ENCODE results near the gene WNT1.
A peak's percentile ranks its signal among the peaks of the same experiment; 100 is the strongest.

The WNT1 gene

DNA sequence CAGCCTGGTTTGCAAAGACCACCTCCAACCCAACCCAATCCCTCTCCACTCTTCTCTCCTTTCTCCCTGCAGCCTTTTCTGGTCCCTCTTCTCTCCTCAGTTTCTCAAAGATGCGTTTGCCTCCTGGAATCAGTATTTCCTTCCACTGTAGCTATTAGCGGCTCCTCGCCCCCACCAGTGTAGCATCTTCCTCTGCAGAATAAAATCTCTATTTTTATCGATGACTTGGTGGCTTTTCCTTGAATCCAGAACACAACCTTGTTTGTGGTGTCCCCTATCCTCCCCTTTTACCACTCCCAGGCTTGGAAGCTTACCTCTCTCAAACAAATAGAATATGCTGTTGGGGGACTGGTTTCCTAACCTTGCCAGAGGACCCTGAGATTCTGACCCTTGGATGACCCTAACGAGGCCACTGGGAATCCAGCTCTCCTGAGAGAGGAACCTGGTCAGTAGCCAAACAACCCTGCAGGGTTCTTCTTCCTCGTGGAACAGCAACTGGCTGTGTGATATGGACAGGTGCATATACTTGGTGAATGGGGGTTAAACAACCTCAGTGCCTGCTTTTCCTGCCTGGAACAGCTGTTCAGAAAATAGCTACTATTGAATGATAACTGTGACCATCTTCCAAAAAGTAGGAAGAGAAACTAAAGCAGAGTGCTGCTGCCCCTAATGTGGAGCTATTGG, 4.4 kb downstream of the WNT1 start:
- no peak for DNase-seq

- no peak for DNase-seq
These were observed 7.4 kb downstream of the WNT1 start for GRCh38 chr12:48985475-48985897.

- DNase-seq: no peak
These were observed 7.8 kb downstream of the WNT1 start for GRCh38 chr12:48985901-48986300.

DNA sequence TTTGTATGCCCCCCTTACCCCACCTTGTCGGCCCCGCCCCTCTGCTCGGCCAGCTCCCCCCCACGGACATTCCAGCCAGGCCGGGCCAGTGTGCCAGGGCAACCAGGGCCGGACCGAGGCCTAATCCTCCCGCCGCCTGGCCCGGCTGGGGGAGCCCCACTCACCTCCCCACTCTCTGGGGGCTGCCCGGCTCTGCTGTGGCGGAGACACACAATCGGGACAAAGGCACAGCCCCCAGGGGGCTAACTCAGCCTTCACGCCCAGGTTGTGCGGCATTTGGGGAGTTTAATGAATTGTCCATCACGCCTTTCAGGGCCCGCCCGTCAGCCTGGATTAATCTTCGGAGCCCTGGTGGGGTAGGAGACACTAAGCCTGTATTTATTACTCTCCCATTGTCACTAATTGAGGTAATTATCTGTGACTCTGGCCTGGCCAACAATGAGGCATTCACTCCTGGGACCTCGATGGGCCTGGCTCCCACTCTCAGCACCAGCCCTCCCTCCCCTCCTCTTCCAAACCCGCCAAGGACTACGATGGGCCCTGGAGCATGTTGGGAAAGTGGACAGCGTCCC, 8.7 kb downstream of the WNT1 start:
- DNase-seq: no peak

GRCh38 chr12:48988030-48988649, 10.0 kb downstream of the WNT1 start:
- DNase-seq: no peak

GRCh38 chr12:48990552-48990951, 12.4 kb downstream of the WNT1 start:
- no peak for DNase-seq

GRCh38 chr12:48991247-48992050, 13.3 kb downstream of the WNT1 start:
- no peak for DNase-seq

GRCh38 chr12:48993787-48994186, 15.7 kb downstream of the WNT1 start:
- DNase-seq: no peak

DNA sequence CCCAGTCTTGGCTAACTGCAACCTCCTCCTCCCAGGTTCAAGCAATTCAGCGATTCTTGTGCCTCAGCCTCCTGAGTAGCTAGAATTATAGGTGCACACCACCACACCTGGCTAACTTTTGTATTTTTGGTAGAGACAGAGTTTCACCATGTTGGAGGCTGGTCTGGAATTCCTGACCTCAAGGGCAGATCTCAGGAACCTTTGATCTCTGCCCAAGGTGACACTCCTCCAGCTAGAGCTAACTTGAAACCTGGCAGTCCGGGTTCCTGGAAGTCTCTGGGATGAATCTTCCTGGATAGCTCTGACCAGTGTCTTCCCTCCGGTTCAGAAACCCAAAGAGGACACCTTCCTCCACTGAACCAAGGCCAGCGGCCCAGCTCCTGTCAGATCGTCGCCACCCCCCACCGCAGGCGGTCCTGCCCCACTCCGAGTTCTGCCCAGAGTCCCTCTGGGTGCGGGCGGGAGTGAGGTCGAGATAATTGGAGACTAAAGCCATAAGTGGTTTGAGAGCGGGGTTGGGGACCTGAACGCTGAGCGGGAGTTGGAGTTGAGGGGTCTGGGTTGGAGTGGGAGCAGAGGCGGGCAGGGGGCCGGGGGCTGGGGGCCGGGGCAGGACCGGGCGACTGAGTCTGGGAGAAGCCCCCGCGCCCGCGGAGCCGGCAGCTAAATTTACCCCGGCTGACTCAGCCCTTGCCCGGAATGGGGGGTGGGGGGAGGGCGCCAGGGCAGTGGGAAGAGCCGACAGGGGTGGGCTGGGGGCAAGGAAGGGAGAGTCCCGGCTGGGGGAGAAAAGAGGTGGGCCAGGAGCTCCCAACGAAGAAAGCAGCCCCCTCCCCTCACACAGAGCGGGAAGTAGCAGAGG, 16.3 kb downstream of the WNT1 start:
- DNase-seq: no peak

DNA sequence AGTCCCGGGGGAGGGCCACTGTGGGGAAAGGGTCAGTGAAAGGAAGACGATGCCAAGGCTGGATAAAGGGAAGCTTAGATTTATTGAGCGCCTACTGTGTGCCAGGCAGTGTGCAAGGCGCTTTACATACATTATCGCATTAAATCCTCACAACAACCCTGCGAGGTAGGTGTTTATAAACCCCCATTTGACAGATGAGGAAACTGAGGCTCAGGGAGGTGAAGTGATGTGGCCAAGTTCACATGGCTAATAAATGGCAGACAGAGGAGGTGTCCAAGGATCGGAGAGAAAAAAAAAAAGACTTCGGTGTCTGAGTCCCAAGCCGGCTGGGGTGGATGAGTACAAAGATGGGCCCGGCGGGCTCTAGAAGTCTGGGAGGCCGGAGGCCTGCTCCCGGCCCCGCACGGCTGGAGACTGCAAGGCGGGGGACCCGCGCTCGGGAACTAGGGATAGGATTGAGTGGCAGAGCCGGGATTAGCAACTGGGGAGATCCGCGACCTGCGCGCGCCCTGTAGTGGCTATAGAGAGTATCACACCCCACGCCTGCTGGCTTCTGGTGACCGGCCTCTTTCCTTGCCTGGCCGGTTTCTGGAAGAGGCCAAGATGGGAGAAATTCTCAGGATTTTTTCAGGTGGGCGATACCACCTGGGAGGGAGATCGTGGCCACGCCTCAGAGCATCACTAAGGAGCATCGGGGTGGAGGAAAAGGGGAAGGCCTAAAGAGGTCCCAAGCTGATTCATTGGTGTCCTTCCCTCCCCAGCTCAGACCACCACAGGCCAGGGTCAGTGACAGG, 17.2 kb downstream of the WNT1 start:
- DNase-seq: peak; percentile 49

GRCh38 chr12:48996794-48997718, 18.9 kb downstream of the WNT1 start:
- no peak for DNase-seq

- DNase-seq: no peak
These were observed 19.8 kb downstream of the WNT1 start for GRCh38 chr12:48997719-48998496.

DNA sequence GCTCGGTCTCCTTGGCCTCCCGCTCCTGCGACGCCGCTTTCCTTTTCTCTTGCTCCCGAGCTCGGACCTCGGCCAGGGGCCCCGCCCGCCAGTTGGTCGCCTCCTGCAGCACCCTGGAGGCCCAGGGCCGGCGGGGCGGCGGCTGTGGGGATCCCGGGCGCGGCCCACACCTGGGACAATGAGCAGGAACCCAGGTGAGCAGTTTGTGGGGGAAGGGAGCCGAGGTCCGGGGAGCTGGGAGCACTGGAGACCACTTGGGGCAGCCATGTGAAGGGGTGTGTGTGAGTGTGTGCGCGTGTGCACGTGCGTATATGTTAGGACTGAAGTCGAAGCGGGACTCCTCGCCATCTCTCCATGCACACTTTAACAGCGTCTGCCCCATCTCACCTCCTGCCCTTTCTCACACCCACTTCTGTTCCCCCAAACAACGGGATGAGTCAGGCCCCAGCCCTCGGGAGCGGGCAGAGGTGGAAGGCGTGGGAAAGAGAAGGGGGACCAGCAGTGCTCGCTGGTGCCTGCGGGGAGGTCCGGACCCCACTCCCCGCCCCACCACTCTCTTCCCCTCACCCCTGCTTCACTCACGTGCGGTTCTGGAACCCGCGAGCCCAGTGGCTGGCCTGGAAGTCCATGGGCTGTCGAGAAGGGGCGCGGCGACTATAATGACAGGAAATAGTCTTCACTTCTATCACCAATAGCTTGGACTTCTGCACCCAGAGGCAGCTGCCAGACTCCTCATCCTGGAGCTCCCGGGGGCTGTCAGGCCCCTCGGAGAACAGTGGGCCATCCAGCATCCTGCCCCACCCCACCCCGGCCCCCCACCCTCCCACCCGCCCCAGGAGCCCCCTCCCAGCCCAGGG, 20.6 kb downstream of the WNT1 start:
- DNase-seq: no peak

- no peak for DNase-seq
These were observed 21.4 kb downstream of the WNT1 start, which contains the start of gene DDN for GRCh38 chr12:48999371-49000131. DDN (minus strand) TSS chr12:48999375; CDS start chr12:48999287, 88 bp downstream.

DNA sequence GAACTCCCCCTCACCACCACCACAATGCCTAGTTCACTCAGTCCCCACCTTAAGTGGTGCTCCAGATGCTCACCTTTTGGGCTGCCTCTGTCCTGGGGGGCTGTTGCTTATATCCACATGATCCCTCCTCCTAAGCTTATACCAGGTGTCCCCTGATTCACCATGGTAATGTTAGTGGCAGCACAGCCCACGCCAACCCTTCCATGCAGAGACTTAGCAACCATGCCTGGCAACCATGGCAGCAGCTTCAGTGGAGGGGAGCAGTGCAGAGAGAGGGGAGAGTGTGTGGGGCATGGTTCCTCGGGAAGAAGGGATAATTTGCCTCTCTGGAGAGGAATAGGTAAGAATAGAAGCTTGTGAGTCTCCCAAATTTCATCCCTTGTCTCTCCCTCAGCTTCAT, 22.2 kb downstream of the WNT1 start:
- no peak for DNase-seq

- DNase-seq: no peak
These were observed 30.8 kb downstream of the WNT1 start for GRCh38 chr12:49008943-49009342.

- DNase-seq: no peak
These were observed 32.1 kb downstream of the WNT1 start for GRCh38 chr12:49010092-49010668.

- DNase-seq: no peak
These were observed 34.6 kb downstream of the WNT1 start for GRCh38 chr12:49012739-49013138.
